ENCODE measurements around the gene ARVCF.
"Not testable (repeated sequence)": the region's sequence is repeated elsewhere in the genome, so short reads cannot be mapped to it uniquely, and the experiment has no call there.

The ARVCF gene

GRCh38 chr22:19930551-19931486, 85.8 kb downstream of the ARVCF start:
- no peak for DNase-seq

DNA sequence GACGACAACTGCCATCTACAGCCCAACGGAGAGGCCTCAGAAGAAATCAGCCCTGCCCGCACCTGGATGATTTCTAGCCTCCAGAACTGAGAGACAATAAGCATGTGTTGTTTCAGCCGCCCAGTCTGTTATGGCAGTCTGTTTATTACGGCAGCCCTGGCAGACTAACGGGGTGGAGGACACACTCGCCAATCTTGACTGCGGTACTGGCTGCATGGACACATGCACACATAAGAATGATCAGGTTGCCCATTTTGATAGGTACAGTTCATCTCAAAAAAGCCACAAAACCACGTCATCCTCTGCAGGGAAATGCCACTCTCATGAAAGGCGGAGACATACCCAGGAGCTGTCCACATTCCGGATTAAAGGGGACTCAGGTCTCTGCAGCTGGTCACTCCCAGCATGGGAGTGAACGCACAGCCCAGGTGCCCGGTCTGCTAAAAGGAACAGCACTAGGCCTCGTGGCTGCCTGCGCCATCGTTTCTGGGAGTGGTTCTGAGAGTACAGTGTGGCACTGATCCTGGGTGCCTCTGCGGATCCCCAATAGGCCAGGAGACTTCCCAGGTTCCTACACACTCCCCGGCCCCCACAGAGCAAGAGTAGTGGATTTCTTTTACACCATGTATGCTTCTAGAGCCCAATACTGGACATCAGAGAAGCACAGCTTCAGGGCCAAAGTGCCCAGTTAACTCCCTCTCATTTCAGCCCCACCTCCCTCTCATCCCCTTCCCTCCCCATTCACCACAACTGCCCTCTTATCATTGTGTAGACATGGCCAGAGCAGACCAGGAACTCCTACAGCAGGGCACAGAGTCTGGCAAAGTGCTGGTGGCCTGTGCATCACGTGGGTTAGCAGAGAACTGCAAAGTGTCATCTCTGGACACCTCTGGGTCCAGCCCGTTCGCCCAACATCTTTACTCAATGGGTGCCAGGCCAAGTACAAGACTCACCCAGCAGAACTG, 86.8 kb downstream of the ARVCF start:
- DNase-seq: no peak

DNA sequence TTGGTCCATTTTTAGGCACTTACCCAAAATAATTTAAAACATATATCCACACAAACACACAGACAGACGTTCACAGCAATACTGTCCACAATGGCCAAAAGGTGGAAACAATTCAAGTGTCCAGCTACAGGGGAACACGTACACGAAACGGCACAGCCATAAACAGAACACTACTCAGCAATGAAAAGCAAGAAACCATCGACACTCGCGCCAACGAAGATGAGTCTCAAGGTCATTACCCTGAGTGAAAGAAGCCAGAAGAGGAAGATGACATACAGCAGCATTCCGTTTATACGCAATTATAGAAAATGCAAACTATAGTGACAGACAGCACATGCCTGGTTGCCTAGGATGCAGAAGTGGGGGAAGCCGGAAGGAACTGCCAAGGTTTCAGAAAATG, 88.4 kb downstream of the ARVCF start:
- DNase-seq: no peak

GRCh38 chr22:19927696-19928095, 88.9 kb downstream of the ARVCF start:
- DNase-seq: no peak

- not testable (repeated sequence) for DNase-seq
Observed at GRCh38 chr22:19926028-19926427, 90.6 kb downstream of the ARVCF start.

DNA sequence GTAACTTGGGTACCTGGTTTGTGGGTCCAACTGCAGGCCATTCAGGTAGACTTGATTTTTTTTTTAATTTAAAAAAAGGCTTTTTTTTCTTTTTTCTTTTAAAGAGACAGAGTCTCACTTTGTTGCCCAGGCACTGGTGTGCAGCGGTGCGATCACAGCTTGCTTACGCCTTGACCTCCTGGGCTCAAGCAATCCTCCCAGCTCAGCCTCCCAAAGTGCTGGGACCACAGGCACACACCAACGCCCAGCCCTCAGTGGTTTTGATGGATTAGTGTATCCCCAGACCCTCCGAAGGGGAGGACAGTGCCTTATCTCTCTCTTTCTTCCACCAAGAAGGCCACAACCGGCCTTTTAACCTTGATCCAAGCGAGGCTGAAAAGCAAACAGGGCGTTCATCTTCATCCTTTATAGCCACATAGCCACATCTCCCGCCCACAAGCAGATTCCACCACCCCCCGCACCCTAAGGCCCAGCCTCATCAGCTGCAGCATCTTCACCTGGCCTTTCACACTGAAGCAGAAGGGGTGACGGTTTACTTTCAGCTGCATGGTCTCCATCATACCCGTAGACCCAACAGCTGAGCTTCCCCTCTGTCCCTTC, 92.6 kb downstream of the ARVCF start:
- DNase-seq: no peak

- DNase-seq: no peak
Observed at GRCh38 chr22:19921544-19922081, 95.0 kb downstream of the ARVCF start.
